ENCODE data around the gene RAI14.
"Not testable (repeated sequence)": the region's sequence is repeated elsewhere in the genome, so short reads cannot be mapped to it uniquely, and the experiment has no call there.

Gene RAI14

GRCh38 chr5:34736445-34737115, 80.5 kb downstream of the RAI14 start:
- no peak for DNase-seq

GRCh38 chr5:34737731-34738130, 81.6 kb downstream of the RAI14 start:
- no peak for DNase-seq

- no peak for DNase-seq
Observed at GRCh38 chr5:34738381-34738780, 82.3 kb downstream of the RAI14 start.

- DNase-seq, result no peak
Observed at GRCh38 chr5:34740389-34740806, 84.3 kb downstream of the RAI14 start.

GRCh38 chr5:34742061-34742460, 85.9 kb downstream of the RAI14 start:
- no peak for DNase-seq

GRCh38 chr5:34743878-34744277, 87.8 kb downstream of the RAI14 start:
- no peak for DNase-seq

GRCh38 chr5:34748431-34748830, 92.3 kb downstream of the RAI14 start:
- DNase-seq, result no peak

GRCh38 chr5:34749431-34749873, 93.3 kb downstream of the RAI14 start:
- no peak for DNase-seq

GRCh38 chr5:34750206-34750605, 94.1 kb downstream of the RAI14 start:
- DNase-seq, result no peak

- no peak for DNase-seq
Observed at GRCh38 chr5:34751807-34752736, 95.9 kb downstream of the RAI14 start.

- DNase-seq, result not testable (repeated sequence)
Observed at GRCh38 chr5:34753236-34753635, 97.1 kb downstream of the RAI14 start.

GRCh38 chr5:34755926-34756325, 99.8 kb downstream of the RAI14 start:
- no peak for DNase-seq

- DNase-seq, result no peak
Observed at GRCh38 chr5:34756781-34757624, 100.9 kb downstream of the RAI14 start.

- no peak for DNase-seq
Observed at GRCh38 chr5:34758514-34758913, 102.4 kb downstream of the RAI14 start.

GRCh38 chr5:34759213-34759612, 103.1 kb downstream of the RAI14 start:
- not testable (repeated sequence) for DNase-seq

- no peak for DNase-seq
Observed at GRCh38 chr5:34765662-34766061, 109.5 kb downstream of the RAI14 start.

GRCh38 chr5:34767180-34767579, 111.1 kb downstream of the RAI14 start:
- DNase-seq, result no peak

- DNase-seq, result no peak
Observed at GRCh38 chr5:34770486-34770885, 114.4 kb downstream of the RAI14 start.

- no peak for DNase-seq
Observed at GRCh38 chr5:34771076-34771475, 114.9 kb downstream of the RAI14 start.

- DNase-seq, result no peak
Observed at GRCh38 chr5:34772267-34773098, 116.4 kb downstream of the RAI14 start.

- no peak for DNase-seq
Observed at GRCh38 chr5:34774139-34774538, 118.0 kb downstream of the RAI14 start.

- DNase-seq, result not testable (repeated sequence)
Observed at GRCh38 chr5:34774678-34775077, 118.5 kb downstream of the RAI14 start.

All from right forelimb (tissue), 1 donor.